ENCODE data around the gene CNPY1. TPM values are rescaled to one million over a fixed set of nuclear protein-coding genes. Genes with fewer than 3 reads are reported as not detected.

CNPY1 gene
- total and polyA plus RNA-seq, 2 donors (not counting 1 experiment from before 2014, with no cell fraction given), result not detected

GRCh38 chr7:155483245-155483644 lies 63.1 kb downstream of the CNPY1 start:
- intact Hi-C loops (cut with micrococcal nuclease), result no loop called here
- WGBS (ENCODE audit: insufficient coverage), result 25% methylated on average over 8 of the region's 13 CpGs
- H3K79me2 ChIP-seq (ENCODE audit: control insufficient read depth, insufficient read depth, low read length), result no peaks in the 10 kb centered on the region
- peaks cover 0 to 38% (median 6%) of the 10 kb centered on the region in 4 experiments for H3K27me3 ChIP-seq (replicated peaks in 1 of 4; ENCODE audit: control extremely low read depth in 1 of 4, control insufficient read depth in 3 of 4, insufficient read depth in 4 of 4, low read length in 3 of 4)
- CTCF ChIA-PET, result interaction anchor here (0.5 kb wide), 1 partner anchor 203 kb away, joined by 4 read pairs; no protein-coding TSS in a partner anchor
- TF ChIP-seq EZH2 (IDR thresholded peaks at IDR 0.05; ENCODE audit: borderline replicate concordance, insufficient read depth, low read depth, low read length, poor library complexity, severe bottlenecking) (no peak), CTCF (IDR thresholded peaks at IDR 0.05) (no peak)
- H3K36me3 ChIP-seq (replicated peaks in 1 of 2; ENCODE audit: control extremely low read depth in 1 of 2, control insufficient read depth in 1 of 2, extremely low read depth in 1 of 2, insufficient read depth in 2 of 2, low read length in 1 of 2), result no peaks in the 10 kb centered on the region
- H3K27ac ChIP-seq (ENCODE audit: low read length in 2 of 2), result peak overlapping the region in 1 of 2 donors; percentile 0
- Mint-ChIP-seq H3K27ac (no peak overlapping the region), H3K27me3 (peaks cover 44% of the 10 kb centered on the region), H3K9me3 (ENCODE audit: insufficient read depth) (no peaks in the 10 kb centered on the region), H3K4me3 (no peak overlapping the region), H3K4me1 (peaks cover 2% of the 10 kb centered on the region)
- peaks cover 0 to 2% of the 10 kb centered on the region in 2 donors for H3K4me1 ChIP-seq (ENCODE audit: control insufficient read depth in 2 of 2, insufficient read depth in 2 of 2, low read length in 2 of 2)
- POLR2A ChIA-PET, result no interaction called here
- H4K20me1 ChIP-seq (ENCODE audit: control insufficient read depth, insufficient read depth, low read length, poor library complexity, severe bottlenecking), result no peaks in the 10 kb centered on the region
- no peak overlapping the region for H2AFZ ChIP-seq (ENCODE audit: insufficient read depth, low read depth, low read length, poor library complexity, severe bottlenecking)
- peaks cover 0 to 11% (median 0%) of the 10 kb centered on the region in 3 donors for H3K9me3 ChIP-seq (ENCODE audit: control extremely low read depth in 1 of 3, control insufficient read depth in 2 of 3, insufficient read depth in 1 of 3, low read length in 2 of 3)
- H3K9ac ChIP-seq (ENCODE audit: low read length), result peak overlapping the region; percentile 22
- DNase-seq (no peak), ATAC-seq (ENCODE audit: low read depth) (no peak)
- peak overlapping the region; percentile 17 for H3K4me2 ChIP-seq (replicated peaks; ENCODE audit: low read depth, low read length, poor library complexity, severe bottlenecking)
- H3K4me3 ChIP-seq (ENCODE audit: control extremely low read depth in 1 of 5, extremely low read depth in 1 of 5, insufficient read depth in 1 of 5, low read depth in 2 of 5, low read length in 4 of 5), result peak overlapping the region in 3 of 5 experiments; percentile 2 to 50 (median 46)

- Histone ChIP-seq H4K20me1 (ENCODE audit: control insufficient read depth, insufficient read depth, low read length, poor library complexity, severe bottlenecking) (no peaks in the 10 kb centered on the region), H3K27ac (ENCODE audit: low read length in 2 of 2) (peak overlapping the region in 1 of 2 donors; percentile 0), H3K79me2 (ENCODE audit: control insufficient read depth, insufficient read depth, low read length) (no peaks in the 10 kb centered on the region), H3K9me3 (ENCODE audit: control extremely low read depth in 1 of 3, control insufficient read depth in 2 of 3, insufficient read depth in 1 of 3, low read length in 2 of 3) (peaks cover 0 to 11% (median 0%) of the 10 kb centered on the region in 3 donors), H3K4me1 (ENCODE audit: control insufficient read depth in 2 of 2, insufficient read depth in 2 of 2, low read length in 2 of 2) (peaks cover 0 to 2% of the 10 kb centered on the region in 2 donors), H3K4me3 (ENCODE audit: control extremely low read depth in 1 of 5, extremely low read depth in 1 of 5, insufficient read depth in 1 of 5, low read depth in 2 of 5, low read length in 4 of 5) (peak overlapping the region in 3 of 5 experiments; percentile 2 to 50 (median 46)), H3K9ac (ENCODE audit: low read length) (peak overlapping the region; percentile 22), H2AFZ (ENCODE audit: insufficient read depth, low read depth, low read length, poor library complexity, severe bottlenecking) (no peak overlapping the region), H3K27me3 (replicated peaks in 1 of 4; ENCODE audit: control extremely low read depth in 1 of 4, control insufficient read depth in 3 of 4, insufficient read depth in 4 of 4, low read length in 3 of 4) (peaks cover 0 to 38% (median 6%) of the 10 kb centered on the region in 4 experiments), H3K4me2 (replicated peaks; ENCODE audit: low read depth, low read length, poor library complexity, severe bottlenecking) (peak overlapping the region; percentile 17), H3K36me3 (replicated peaks in 1 of 2; ENCODE audit: control extremely low read depth in 1 of 2, control insufficient read depth in 1 of 2, extremely low read depth in 1 of 2, insufficient read depth in 2 of 2, low read length in 1 of 2) (no peaks in the 10 kb centered on the region)
- 62% methylated on average over 15 of the region's 17 CpGs for WGBS (ENCODE audit: insufficient coverage)
- Mint-ChIP-seq H3K27me3 (peaks cover 49% of the 10 kb centered on the region), H3K4me1 (peaks cover 2% of the 10 kb centered on the region), H3K9me3 (ENCODE audit: insufficient read depth) (no peaks in the 10 kb centered on the region), H3K4me3 (peak overlapping the region; percentile 34), H3K27ac (peak overlapping the region; percentile 46)
- intact Hi-C loops (cut with micrococcal nuclease), result no loop called here
- peak; percentile 33 for ATAC-seq (ENCODE audit: low read depth)
- TF ChIP-seq EZH2 (IDR thresholded peaks at IDR 0.05; ENCODE audit: borderline replicate concordance, insufficient read depth, low read depth, low read length, poor library complexity, severe bottlenecking) (no peak), CTCF (IDR thresholded peaks at IDR 0.05) (no peak)
- ChIA-PET POLR2A (no interaction called here), CTCF (interaction anchor here (0.5 kb wide), 1 partner anchor 203 kb away, joined by 4 read pairs; no protein-coding TSS in a partner anchor)
- no peak for DNase-seq
These were observed 63.7 kb downstream of the CNPY1 start for GRCh38 chr7:155482511-155483183.
